Measurements from ENCODE around the gene PREPL.

- TF ChIP-seq EP300 (IDR thresholded peaks at IDR 0.05) (no peak), POLR2AphosphoS5 (IDR thresholded peaks at IDR 0.05) (no peak), POLR2A (IDR thresholded peaks at IDR 0.05) (no peak)
- TF ChIP-seq, protein P1, sequence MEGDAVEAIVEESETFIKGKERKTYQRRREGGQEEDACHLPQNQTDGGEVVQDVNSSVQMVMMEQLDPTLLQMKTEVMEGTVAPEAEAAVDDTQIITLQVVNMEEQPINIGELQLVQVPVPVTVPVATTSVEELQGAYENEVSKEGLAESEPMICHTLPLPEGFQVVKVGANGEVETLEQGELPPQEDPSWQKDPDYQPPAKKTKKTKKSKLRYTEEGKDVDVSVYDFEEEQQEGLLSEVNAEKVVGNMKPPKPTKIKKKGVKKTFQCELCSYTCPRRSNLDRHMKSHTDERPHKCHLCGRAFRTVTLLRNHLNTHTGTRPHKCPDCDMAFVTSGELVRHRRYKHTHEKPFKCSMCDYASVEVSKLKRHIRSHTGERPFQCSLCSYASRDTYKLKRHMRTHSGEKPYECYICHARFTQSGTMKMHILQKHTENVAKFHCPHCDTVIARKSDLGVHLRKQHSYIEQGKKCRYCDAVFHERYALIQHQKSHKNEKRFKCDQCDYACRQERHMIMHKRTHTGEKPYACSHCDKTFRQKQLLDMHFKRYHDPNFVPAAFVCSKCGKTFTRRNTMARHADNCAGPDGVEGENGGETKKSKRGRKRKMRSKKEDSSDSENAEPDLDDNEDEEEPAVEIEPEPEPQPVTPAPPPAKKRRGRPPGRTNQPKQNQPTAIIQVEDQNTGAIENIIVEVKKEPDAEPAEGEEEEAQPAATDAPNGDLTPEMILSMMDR (IDR thresholded peaks at IDR 0.05), result no peak
Observed at GRCh38 chr2:44324971-44325426, 36.3 kb downstream of the PREPL start.
